GM23248 (cell line): ENCODE data around the gene RAB44. TPM values are rescaled to one million over a fixed set of nuclear protein-coding genes. Genes with fewer than 3 reads are reported as not detected.
A peak's percentile ranks its signal among the peaks of the same experiment; 100 is the strongest.

Experiments
- DNase-seq: peaks from one replicate; pipeline ENCODE4 v3.0.0-alpha.2; 2015
- H2AFZ ChIP-seq: fragments of 200-600 bp; sonication (generic); 2 replicates; pipeline ENCODE4 v1.6.1; 2016; ENCODE audit warnings: antibody characterized with exemption
- H3F3A ChIP-seq: fragments of 200-600 bp; sonication (generic); 2 replicates; pipeline ENCODE4 v1.6.1; 2016; ENCODE audit warnings: mild to moderate bottlenecking, antibody characterized with exemption, mixed run types; ENCODE audit not compliant: insufficient read depth
- H3K27ac ChIP-seq: fragments of 200-600 bp; sonication (generic); 2 replicates; pipeline ENCODE4 v1.5.1; 2016; ENCODE audit warnings: mild to moderate bottlenecking
- H3K27me3 ChIP-seq: fragments of 200-600 bp; sonication (generic); replicated peaks from 2 replicates; pipeline ENCODE4 v1.6.1; 2016; ENCODE audit warnings: mild to moderate bottlenecking; ENCODE audit not compliant: insufficient read depth
- H3K36me3 ChIP-seq: fragments of 200-600 bp; sonication (generic); 2 replicates; pipeline ENCODE4 v1.6.1; 2016; ENCODE audit warnings: low read depth, mild to moderate bottlenecking
- H3K4me1 ChIP-seq: fragments of 200-600 bp; sonication (generic); 2 replicates; pipeline ENCODE4 v1.6.1; 2016; ENCODE audit warnings: mild to moderate bottlenecking; ENCODE audit not compliant: insufficient read depth
- H3K4me2 ChIP-seq: fragments of 200-600 bp; sonication (generic); one replicate; pipeline ENCODE4 v1.6.1; 2016; ENCODE audit warnings: mild to moderate bottlenecking; ENCODE audit not compliant: unreplicated experiment
- H3K4me3 ChIP-seq: fragments of 200-600 bp; sonication (generic); 2 replicates; pipeline ENCODE4 v1.5.1; 2016; ENCODE audit warnings: mild to moderate bottlenecking
- H3K79me2 ChIP-seq: fragments of 200-600 bp; sonication (generic); 2 replicates; pipeline ENCODE4 v1.6.1; 2016; ENCODE audit warnings: mild to moderate bottlenecking; ENCODE audit not compliant: insufficient read depth
- H3K9ac ChIP-seq: fragments of 200-600 bp; sonication (generic); 2 replicates; pipeline ENCODE4 v1.6.1; 2016; ENCODE audit warnings: mild to moderate bottlenecking
- H3K9me2 ChIP-seq: fragments of 200-600 bp; sonication (generic); 2 replicates; pipeline ENCODE4 v1.6.1; 2016; ENCODE audit warnings: mixed run types, mild to moderate bottlenecking, moderate library complexity; ENCODE audit not compliant: insufficient read depth
- H3K9me3 ChIP-seq: fragments of 200-600 bp; sonication (generic); one replicate; pipeline ENCODE4 v1.6.1; 2017; ENCODE audit warnings: low read depth
- H4K20me1 ChIP-seq: fragments of 200-600 bp; sonication (generic); 2 replicates; pipeline ENCODE4 v1.6.0; 2016; ENCODE audit not compliant: insufficient read depth
- EZH2 ChIP-seq: fragments of 200-600 bp; sonication (generic); IDR thresholded peaks from 2 replicates; pipeline ENCODE4 v1.6.1; 2018; ENCODE audit warnings: antibody characterized with exemption, mild to moderate bottlenecking; ENCODE audit not compliant: insufficient read depth, poor library complexity, severe bottlenecking
- EZH2phosphoT487 ChIP-seq: fragments of 200-600 bp; sonication (generic); IDR thresholded peaks from 2 replicates; pipeline ENCODE4 v1.6.1; 2018; ENCODE audit warnings: antibody characterized with exemption, moderate library complexity, mild to moderate bottlenecking, low read depth; ENCODE audit not compliant: insufficient read depth
- WGBS, 2 experiments: methylation state at CpG; one replicate each; pipeline ENCODE4 v1.1.6; 2015 to 2017; ENCODE audit warnings: low lambda C conversion rate in 2 of 2, low coverage in 1 of 2; ENCODE audit errors: missing lambda C conversion rate in 2 of 2; 5-methylcytosine and 5-hydroxymethylcytosine counted together
- in situ Hi-C: fragments of 300-500 bp; cut with MboI; formaldehyde crosslinking; loops from 2 replicates; pipeline ENCODE4 v1.15.0; 2020
- polyA plus RNA-seq: library from polyadenylated mRNA; unstranded; fragments of >200 nt; fragmentation: Nextera tagmentation; extraction: Ambion mirVana; gene quantifications from 2 replicates; pipeline ENCODE4 v1.2.1, GENCODE V29; 2016
- total RNA-seq: library from RNA; depleted of rRNA; stranded (reverse); fragments of >200 nt; shearing (Covaris generic); gene quantifications from 2 replicates; pipeline ENCODE4 v1.2.3, GENCODE V29; 2014

RAB44 gene
- total and polyA plus RNA-seq, 2 experiments from 2014 or later: not detected

DNA sequence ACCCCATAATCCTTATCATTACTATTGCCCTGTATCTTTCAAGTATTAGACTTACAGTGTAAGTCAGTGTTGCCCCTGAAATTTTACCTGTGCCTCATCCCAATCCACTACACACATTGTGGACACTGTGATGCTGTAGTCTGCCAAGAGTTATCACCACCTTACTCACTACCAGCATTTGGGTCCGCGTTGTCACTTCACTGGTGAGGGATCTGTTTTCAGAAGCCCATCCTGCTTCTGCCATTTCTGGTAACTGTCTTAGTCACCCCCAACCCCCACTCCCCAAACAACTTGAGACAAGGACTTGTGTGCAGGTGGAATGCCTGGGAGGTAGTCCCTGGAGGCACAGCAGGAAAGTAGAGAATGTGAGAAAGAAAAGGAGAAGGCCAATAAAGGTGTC, 6.0 kb upstream of the RAB44 start:
- DNase-seq: no peak
- H3K4me2 ChIP-seq: no peak overlapping the region
- no peak overlapping the region for H3K27ac ChIP-seq
- in situ Hi-C loops: no loop called here
- no peak overlapping the region for H2AFZ ChIP-seq
- no peak overlapping the region for H3K9ac ChIP-seq
- no peaks in the 10 kb centered on the region for H3K9me2 ChIP-seq
- WGBS, 2 experiments: 95 to 100% methylated on average over 2 of the region's 2 CpGs
- H4K20me1 ChIP-seq: no peaks in the 10 kb centered on the region; the same call in 1 of the 2 replicates
- no peaks in the 10 kb centered on the region; the same call in 1 of the 2 replicates for H3K4me1 ChIP-seq
- H3K27me3 ChIP-seq: no peaks in the 10 kb centered on the region
- peaks cover 11% of the 10 kb centered on the region for H3K36me3 ChIP-seq
- TF ChIP-seq EZH2phosphoT487: no peak
- no peak for TF ChIP-seq EZH2
- no peaks in the 10 kb centered on the region for H3K9me3 ChIP-seq
- H3F3A ChIP-seq: peaks cover 38% of the 10 kb centered on the region
- H3K79me2 ChIP-seq: no peaks in the 10 kb centered on the region
- H3K4me3 ChIP-seq: no peak overlapping the region

- Histone ChIP-seq H3K9ac (no peak overlapping the region), H3K9me3 (no peaks in the 10 kb centered on the region), H3K27ac (no peak overlapping the region), H4K20me1 (no peaks in the 10 kb centered on the region), H3K4me3 (no peak overlapping the region), H3K27me3 (no peaks in the 10 kb centered on the region), H3K9me2 (no peaks in the 10 kb centered on the region), H3K4me2 (no peak overlapping the region), H3K36me3 (peaks cover 5% of the 10 kb centered on the region), H3K4me1 (no peaks in the 10 kb centered on the region; the same call in 1 of the 2 replicates), H3F3A (peaks cover 31% of the 10 kb centered on the region), H2AFZ (no peak overlapping the region), H3K79me2 (no peaks in the 10 kb centered on the region)
- 71 to 75% methylated on average over 3 of the region's 3 CpGs for WGBS, 2 experiments
- no peak for DNase-seq
- in situ Hi-C loops: no loop called here
- TF ChIP-seq EZH2 (no peak), EZH2phosphoT487 (no peak)
Measured at GRCh38 chr6:36692220-36692619, 5.4 kb upstream of the RAB44 start.

GRCh38 chr6:36692861-36693702, 4.5 kb upstream of the RAB44 start:
- in situ Hi-C loops: no loop called here
- Histone ChIP-seq H3K9me2 (no peaks in the 10 kb centered on the region), H3K4me1 (no peaks in the 10 kb centered on the region; the same call in 1 of the 2 replicates), H4K20me1 (no peaks in the 10 kb centered on the region), H3K79me2 (no peaks in the 10 kb centered on the region), H3F3A (peaks cover 23% of the 10 kb centered on the region), H3K9ac (no peak overlapping the region), H3K9me3 (no peaks in the 10 kb centered on the region), H3K4me3 (no peak overlapping the region), H3K36me3 (no peaks in the 10 kb centered on the region), H3K27me3 (no peaks in the 10 kb centered on the region), H3K27ac (no peak overlapping the region), H2AFZ (no peak overlapping the region; the same call in 1 of the 2 replicates), H3K4me2 (no peak overlapping the region)
- WGBS, 2 experiments: 35% methylated on average over 27 of the region's 27 CpGs
- DNase-seq: peak; percentile 43
- TF ChIP-seq EZH2 (no peak), EZH2phosphoT487 (no peak)

DNA sequence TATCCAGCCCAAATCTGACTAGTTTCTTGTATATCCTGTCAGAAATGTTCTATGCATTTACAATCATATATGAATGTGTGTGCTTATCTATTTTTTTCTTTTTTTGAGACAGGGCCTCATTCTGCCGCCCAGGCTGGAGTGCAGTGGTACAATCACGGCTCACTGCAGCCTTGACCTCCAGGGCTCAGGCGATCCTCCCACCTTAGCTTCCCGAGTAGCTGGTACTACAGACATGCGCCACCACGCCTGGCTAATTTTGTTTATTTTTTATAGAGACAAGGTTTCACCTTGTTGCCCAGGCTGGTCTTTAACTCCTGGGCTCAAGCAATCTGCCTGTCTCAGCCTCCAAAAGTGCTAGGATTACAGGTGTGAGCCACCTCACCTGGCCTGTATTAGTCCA, 3.0 kb upstream of the RAB44 start:
- Histone ChIP-seq H2AFZ (no peak overlapping the region), H3K4me3 (no peak overlapping the region), H3K9me3 (no peaks in the 10 kb centered on the region), H3K27me3 (no peaks in the 10 kb centered on the region), H3K9me2 (no peaks in the 10 kb centered on the region), H3K4me2 (no peak overlapping the region), H3K9ac (no peak overlapping the region), H3K4me1 (no peaks in the 10 kb centered on the region; the same call in 1 of the 2 replicates), H3F3A (peaks cover 8% of the 10 kb centered on the region; the same call in 1 of the 2 replicates), H3K36me3 (no peaks in the 10 kb centered on the region), H3K27ac (no peak overlapping the region), H4K20me1 (no peaks in the 10 kb centered on the region), H3K79me2 (no peaks in the 10 kb centered on the region)
- WGBS, 2 experiments: 97 to 99% methylated on average over 6 of the region's 6 CpGs
- in situ Hi-C loops: no loop called here
- DNase-seq: no peak
- TF ChIP-seq EZH2 (no peak), EZH2phosphoT487 (no peak)
